H1 (cell line): ENCODE measurements around the gene DYNC1I2.

ENCODE experiments used
- CHD2 ChIP-seq: IDR thresholded peaks from 2 replicates; pipeline ENCODE4 v1.6.1; 2012; ENCODE audit warnings: low read length, improper control_type of control experiment
- CTCF ChIP-seq, 3 experiments: IDR thresholded peaks; 1 replicate in 2 of 3; 2 replicates in 1 of 3; pipeline versions ENCODE4 v1.5.1 to v1.6.1; 2011; ENCODE audit warnings: low read length in 3 of 3, mild to moderate bottlenecking in 3 of 3, inconsistent platforms in 2 of 3, low read depth in 1 of 3, moderate library complexity in 1 of 3; ENCODE audit not compliant: insufficient read depth in 1 of 3; ENCODE audit errors: control extremely low read depth in 1 of 3
- HDAC6 ChIP-seq: IDR thresholded peaks from one replicate; pipeline ENCODE4 v1.7.1; 2012; ENCODE audit warnings: low read depth, mild to moderate bottlenecking, inconsistent platforms, low read length, moderate library complexity
- MAFK ChIP-seq: IDR thresholded peaks from 2 replicates; pipeline ENCODE4 v1.6.1; 2012; ENCODE audit warnings: low read depth, mild to moderate bottlenecking, improper control_type of control experiment, low read length
- MAX ChIP-seq: IDR thresholded peaks from 2 replicates; pipeline ENCODE4 v1.6.1; 2012; ENCODE audit warnings: inconsistent platforms
- POU5F1 ChIP-seq: IDR thresholded peaks from 2 replicates; pipeline ENCODE4 v1.6.1; 2011; ENCODE audit warnings: low read depth, mild to moderate bottlenecking, low read length, moderate library complexity
- RFX5 ChIP-seq: IDR thresholded peaks from 2 replicates; pipeline ENCODE4 v1.6.1; 2011; ENCODE audit warnings: low read depth, low read length, improper control_type of control experiment, borderline replicate concordance
- SIN3A ChIP-seq, 2 experiments: IDR thresholded peaks in 1 of 2; conservative IDR thresholded peaks in 1 of 2; 2 replicates each; pipeline ENCODE4 v1.6.1; 2011 to 2012; ENCODE audit warnings: low read length in 2 of 2, improper control_type of control experiment in 1 of 2, low read depth in 1 of 2, mild to moderate bottlenecking in 1 of 2
- SP1 ChIP-seq: IDR thresholded peaks from 2 replicates; pipeline ENCODE4 v1.6.1; 2011; ENCODE audit warnings: low read depth, low read length
- TCF12 ChIP-seq: IDR thresholded peaks from 2 replicates; pipeline ENCODE4 v1.6.1; 2011; ENCODE audit warnings: low read depth, mild to moderate bottlenecking, low read length

GRCh38 chr2:171741189-171741588 lies 53.9 kb downstream of the DYNC1I2 start:
- no peak for TF ChIP-seq CHD2
- TF ChIP-seq SP1, result no peak
- TF ChIP-seq HDAC6, result no peak
- TF ChIP-seq CTCF (IDR thresholded peaks at IDR 0.05; ENCODE audit: control extremely low read depth in 1 of 3, insufficient read depth in 1 of 3, low read depth in 1 of 3, low read length in 3 of 3), result no peak
- TF ChIP-seq MAFK, result no peak
- no peak for TF ChIP-seq TCF12
- no peak for TF ChIP-seq POU5F1
- no peak for TF ChIP-seq SIN3A (conservative IDR thresholded peaks at IDR 0.05 in 1 of 2, IDR thresholded peaks at IDR 0.05 in 1 of 2; ENCODE audit: low read depth in 1 of 2, low read length in 2 of 2)
- TF ChIP-seq RFX5, result no peak
- no peak for TF ChIP-seq MAX
